Activated CD8-positive, alpha-beta memory T cell treated with anti-CD3 and anti-CD28 coated beads, Interleukin-2, amount 50 U/mL, for 24 hours (primary cell): ENCODE measurements around the gene CD163.
"Not testable (repeated sequence)": the region's sequence is repeated elsewhere in the genome, so short reads cannot be mapped to it uniquely, and the experiment has no call there.

ENCODE experiments used
- DNase-seq: peaks from one replicate; pipeline ENCODE4 v3.0.0-alpha.2; 2020; ENCODE audit errors: extremely low read depth

The CD163 gene

DNA sequence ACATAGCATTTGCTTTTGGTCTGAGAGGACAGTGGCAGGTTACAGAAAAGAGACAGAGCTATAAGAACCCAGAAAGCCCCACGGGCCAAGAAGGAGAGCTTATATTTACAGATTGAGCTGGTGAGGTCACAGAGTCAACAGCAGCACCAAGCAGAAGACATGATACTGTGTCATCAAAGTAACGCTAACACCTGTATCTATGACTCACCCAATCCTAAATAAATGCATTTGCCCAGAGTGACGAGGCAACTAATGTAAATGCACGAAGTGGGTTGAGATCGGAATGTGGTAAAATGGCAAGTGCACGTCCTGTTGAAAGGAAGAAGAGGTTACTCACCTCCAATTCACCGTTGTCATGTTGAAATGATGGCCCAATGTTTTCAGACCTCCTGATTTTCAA lies 52.9 kb downstream of the CD163 start:
- no peak for DNase-seq

DNA sequence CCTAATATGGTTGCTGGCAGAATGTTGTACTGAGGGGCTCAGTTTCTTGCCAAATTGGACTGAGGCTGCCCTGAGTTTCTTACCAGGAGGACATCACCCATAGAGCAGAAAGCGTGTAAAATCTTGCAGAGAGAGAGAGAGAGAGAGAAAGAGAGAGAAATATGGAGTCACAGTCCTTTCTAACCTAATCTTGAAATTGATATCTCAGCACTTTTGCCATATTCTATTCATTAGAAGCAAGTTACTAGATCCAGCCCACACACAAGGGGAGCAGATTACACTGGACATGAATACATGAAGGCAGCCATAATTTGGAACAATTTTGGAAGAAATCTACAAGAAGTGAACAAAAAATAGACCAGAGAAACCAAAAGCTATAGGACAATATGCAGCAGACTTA lies 55.5 kb downstream of the CD163 start:
- no peak for DNase-seq

DNA sequence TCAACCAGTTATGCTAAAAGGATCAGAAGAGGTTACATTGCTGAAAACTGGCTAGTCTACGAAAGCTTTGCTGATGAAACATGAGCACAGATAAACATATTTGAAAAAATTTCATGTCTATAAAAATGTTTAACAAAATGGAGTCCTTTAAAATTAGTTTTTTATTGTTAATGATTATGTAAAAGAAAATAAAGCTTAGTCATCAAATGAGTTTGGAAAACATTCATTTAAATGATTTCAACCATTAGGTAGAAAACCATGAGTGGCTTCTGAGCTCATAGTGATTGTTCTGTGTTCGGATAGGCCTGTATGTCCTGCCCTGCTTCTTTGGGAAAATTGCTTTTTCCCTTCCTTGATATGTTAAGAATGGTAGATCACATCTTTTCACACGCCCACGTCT lies 59.0 kb downstream of the CD163 start:
- DNase-seq: no peak

DNA sequence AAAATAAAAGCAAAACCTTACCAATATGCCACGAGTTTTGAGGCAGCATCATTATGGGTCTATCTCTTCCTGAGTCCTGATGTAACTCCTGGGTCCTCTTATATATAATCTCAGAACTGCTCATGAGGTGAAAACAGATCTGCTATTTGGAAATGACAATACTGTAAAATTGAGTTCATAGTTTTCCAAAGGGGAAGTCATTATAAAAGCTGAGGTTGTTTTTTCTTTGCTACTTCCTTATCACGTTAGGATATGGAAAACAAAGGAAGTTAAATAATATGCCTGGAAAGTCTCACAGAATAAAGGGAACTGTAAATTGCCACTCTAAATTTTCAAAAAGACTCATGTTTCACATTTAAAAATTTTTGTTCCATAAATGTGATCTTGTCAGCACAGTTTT lies 59.5 kb downstream of the CD163 start, which contains the start of gene CD163L1:
CD163L1 (minus strand) TSS at position 78 of the 400 bp plus-strand sequence; CDS start at position 52, 26 bp downstream.
- DNase-seq: no peak

DNA sequence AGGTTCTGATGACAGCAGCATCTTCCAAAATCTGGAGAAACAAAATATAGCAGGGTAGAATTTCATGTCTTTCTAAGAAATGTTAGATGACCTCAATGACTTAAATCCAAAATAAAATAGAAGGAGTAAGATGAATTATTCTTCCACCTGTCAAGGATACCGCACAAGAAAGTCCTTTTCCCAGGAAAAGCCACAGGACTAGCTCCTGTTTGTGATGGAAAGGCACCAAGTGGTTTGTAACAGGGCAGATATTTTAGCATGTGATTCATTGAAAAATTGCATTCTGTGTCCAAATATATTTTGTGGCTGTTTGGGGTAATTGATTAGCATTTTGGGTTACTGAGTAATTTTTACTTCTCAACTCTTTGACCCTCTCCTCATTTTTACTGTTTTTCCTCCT lies 62.4 kb downstream of the CD163 start:
- no peak for DNase-seq

DNA sequence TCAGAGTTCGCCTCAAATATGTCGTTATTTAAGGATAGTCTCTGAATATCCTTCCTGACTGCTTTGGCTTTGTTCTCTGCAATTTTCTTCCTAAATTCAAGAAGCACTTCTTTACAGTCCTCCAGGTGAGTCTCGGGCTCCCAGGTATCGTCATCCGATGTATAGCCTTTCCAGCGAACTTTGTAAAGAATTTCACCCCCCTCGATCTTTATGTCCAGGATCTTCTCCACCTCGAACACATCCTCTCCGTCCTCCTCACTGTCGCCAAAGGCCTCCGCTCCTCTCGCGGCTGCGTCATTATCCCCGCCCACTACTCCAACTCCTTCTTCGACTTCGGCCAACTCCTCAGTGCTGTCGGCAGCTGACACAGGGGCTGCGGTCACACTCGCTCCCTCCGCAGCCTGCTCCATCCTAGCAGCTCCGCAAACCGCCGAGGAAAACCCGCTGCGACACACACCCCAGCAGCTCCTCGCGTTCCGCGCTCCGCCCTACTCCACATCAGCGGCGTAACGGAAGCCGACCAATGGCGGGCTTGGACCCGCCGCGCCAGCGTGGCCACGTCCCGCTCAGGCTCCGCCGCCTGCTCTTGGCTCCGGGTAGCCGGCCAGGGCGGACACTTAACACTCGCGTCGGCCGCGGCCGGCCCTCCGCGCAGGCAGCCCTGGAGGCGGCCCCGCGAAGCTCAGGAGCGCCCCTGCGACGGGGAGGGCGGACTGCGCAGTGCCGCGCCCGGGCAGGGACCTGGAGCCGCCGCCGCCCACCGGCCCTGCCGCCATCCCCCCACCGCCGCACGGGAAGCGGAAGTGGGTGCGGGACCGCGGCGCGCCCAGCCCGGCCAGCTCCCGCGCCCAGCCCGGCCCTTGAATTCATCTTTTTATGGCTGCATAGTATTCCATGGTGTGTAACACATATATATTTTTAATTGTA lies 63.7 kb downstream of the CD163 start:
- no peak for DNase-seq

DNA sequence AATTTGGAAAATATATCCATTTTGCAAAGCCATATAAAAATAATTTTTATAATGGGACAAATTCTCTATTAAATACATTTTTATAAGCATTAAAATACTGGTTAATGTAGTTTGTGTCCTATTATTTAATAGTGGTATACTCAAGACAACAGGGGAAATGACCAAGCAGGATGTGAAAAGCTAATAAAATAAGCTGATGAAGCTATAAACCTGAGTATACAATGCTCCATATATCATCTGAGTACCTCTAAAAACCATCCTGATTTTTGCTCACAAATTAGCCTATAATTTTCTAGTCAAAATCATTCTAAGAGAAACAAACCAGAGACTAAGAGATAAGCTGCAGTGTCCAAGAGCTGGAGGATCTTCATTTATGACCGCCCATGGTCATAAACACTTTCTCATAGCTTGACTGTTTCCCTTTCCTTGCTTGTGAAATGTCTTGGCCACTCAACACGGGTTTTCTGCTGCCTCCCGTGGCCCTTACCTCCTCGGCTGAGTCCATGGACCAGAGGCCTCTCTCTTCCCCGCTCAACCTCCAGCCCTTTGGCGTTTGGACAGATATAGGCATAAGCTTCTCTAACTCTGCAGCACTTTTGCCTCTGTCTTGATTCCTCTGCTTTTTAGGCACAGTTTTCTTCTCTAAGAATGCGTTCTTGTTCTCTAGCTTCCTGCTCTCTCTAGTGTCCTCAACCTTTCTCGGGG lies 65.1 kb downstream of the CD163 start:
- DNase-seq: not testable (repeated sequence)

DNA sequence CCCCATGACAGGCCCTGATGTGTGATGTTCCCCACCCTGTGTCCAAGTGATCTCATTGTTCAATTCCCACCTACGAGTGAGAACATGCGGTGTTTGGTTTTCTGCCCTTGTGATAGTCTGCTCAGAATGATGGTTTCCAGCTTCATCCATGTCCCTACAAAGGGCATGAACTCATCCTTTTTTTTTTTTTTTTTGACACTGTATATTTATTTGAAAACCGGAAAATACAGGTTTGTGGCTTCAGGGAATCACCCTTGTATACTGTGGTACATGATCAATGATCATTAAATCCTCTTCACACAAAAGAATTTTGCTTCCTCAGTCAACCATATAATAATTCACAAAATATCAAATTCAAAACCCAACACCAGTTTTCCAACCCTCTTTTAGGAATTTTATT lies 66.1 kb downstream of the CD163 start:
- DNase-seq: not testable (repeated sequence)

DNA sequence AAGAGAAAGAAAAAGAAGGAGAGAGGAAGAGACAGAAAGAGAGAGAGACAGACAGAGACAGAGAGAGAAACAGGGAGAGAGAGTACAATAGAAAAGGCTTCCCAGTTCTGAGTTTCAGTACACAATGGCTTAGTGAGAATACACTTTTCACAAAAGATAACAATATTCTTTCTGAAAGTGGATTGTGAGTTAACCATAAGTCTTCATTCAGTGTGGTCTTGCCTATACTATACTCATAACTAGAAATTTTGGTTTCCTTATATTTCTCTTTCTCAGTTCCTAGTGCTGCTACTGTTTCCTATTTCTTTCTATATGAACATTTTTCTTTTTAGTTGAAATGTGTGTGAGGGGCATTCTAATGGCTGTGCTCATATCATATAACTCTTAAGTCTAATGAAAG lies 68.9 kb downstream of the CD163 start:
- DNase-seq: no peak

DNA sequence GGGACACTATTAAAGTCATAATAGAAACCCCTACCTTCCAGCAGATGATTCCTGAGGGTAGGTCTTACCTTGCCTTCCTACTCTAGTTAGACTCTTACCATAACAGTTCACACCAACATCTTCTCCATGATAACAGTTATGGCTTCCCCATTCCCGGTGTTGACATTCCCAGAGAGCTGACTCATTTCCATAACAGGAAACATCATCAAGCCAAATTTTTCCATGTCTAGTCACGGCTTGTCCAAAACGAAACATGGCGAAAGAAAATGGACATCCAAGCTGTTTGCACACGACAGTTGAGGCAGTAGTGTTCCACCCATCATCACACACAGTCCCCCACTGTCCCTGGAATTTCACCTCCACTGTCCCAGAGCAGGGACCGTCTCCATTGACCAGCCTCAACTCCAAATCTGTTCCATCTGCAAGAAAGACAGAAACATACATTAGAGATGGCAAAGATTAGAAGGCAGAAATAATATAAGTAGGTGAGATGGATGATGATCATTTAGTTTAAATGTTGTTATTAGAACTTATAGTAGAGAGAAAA lies 70.2 kb downstream of the CD163 start:
- DNase-seq: no peak

DNA sequence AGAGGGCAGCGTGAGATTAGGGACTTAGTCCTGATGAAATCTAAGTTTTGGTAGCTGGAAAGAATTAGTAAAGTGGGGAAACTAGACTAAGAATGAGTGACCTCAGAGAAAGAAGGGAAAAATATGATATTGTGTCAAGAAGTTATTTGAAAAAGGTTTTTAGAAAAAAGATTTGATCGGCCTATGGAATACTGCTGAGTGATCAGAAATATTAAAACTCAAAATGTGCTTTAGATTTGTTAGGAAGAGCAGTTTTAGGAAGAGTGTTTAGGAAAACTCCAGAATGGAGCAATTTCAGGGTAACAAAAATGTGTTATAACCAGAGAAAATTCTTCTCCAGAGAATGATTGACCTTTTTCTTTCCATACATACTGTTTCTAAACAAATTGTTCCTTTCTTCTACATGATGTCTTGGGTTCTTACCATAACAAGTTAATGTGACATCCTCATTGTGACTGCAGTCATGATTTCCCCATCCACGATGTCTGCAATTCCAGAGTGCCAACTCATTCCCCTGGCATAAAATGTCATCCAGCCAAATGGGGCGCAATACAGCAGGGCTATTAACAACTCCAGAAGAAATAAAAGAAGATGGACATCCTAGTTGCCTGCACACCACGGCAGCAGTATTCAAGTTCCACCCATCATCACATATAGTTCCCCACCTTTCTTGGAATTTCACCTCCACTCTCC lies 71.4 kb downstream of the CD163 start:
- no peak for DNase-seq
